MM.1S (cell line): ENCODE measurements around the gene USP9X.

ENCODE experiments used
- DNase-seq: peaks from one replicate; pipeline ENCODE4 v3.0.0-alpha.2; 2015
- H2AFZ ChIP-seq: fragments of 300-600 bp; sonication (generic); 2 replicates; pipeline ENCODE4 v1.6.0; 2016; ENCODE audit warnings: antibody characterized with exemption, low read length
- H3F3A ChIP-seq: fragments of 300-600 bp; sonication (generic); 2 replicates; pipeline ENCODE4 v1.6.1; 2016; ENCODE audit warnings: mild to moderate bottlenecking, antibody characterized with exemption, low read length, moderate library complexity, mixed read lengths; ENCODE audit not compliant: insufficient read depth
- H3K27ac ChIP-seq: fragments of 300-600 bp; sonication (generic); 2 replicates; pipeline ENCODE4 v1.5.1; 2016; ENCODE audit warnings: mild to moderate bottlenecking, low read length
- H3K27me3 ChIP-seq: fragments of 300-600 bp; sonication (generic); replicated peaks from 2 replicates; pipeline ENCODE4 v1.6.0; 2016; ENCODE audit warnings: low read length; ENCODE audit not compliant: insufficient read depth
- H3K36me3 ChIP-seq: fragments of 300-600 bp; sonication (generic); replicated peaks from 2 replicates; pipeline ENCODE4 v1.6.1; 2016; ENCODE audit warnings: mild to moderate bottlenecking, low read length, mixed read lengths; ENCODE audit not compliant: insufficient read depth
- H3K4me1 ChIP-seq: fragments of 300-600 bp; sonication (generic); 2 replicates; pipeline ENCODE4 v1.6.1; 2016; ENCODE audit warnings: low read length, mixed read lengths
- H3K4me2 ChIP-seq: fragments of 300-600 bp; sonication (generic); 2 replicates; pipeline ENCODE4 v1.6.0; 2016; ENCODE audit warnings: low read depth, low read length
- H3K4me3 ChIP-seq: fragments of 300-600 bp; sonication (generic); 2 replicates; pipeline ENCODE4 v1.5.1; 2016; ENCODE audit warnings: low read length, mixed read lengths
- H3K79me2 ChIP-seq: fragments of 300-600 bp; sonication (generic); 2 replicates; pipeline ENCODE4 v1.6.1; 2016; ENCODE audit warnings: mixed run types, low read length, mixed read lengths
- H3K9ac ChIP-seq: fragments of 300-600 bp; sonication (generic); 2 replicates; pipeline ENCODE4 v1.6.1; 2016; ENCODE audit warnings: low read length, mixed read lengths
- H3K9me2 ChIP-seq: fragments of 300-600 bp; sonication (generic); replicated peaks from 2 replicates; pipeline ENCODE4 v1.6.1; 2016; ENCODE audit warnings: mild to moderate bottlenecking, low read length, mixed read lengths; ENCODE audit not compliant: insufficient read depth
- H3K9me3 ChIP-seq: fragments of 300-600 bp; sonication (generic); replicated peaks from 2 replicates; pipeline ENCODE4 v1.6.1; 2016; ENCODE audit warnings: mild to moderate bottlenecking, low read length, mixed read lengths; ENCODE audit not compliant: insufficient read depth
- H4K20me1 ChIP-seq: fragments of 300-600 bp; sonication (generic); 2 replicates; pipeline ENCODE4 v1.6.1; 2016; ENCODE audit warnings: mild to moderate bottlenecking, low read length, moderate library complexity, mixed read lengths; ENCODE audit not compliant: insufficient read depth
- EZH2 ChIP-seq: fragments of 300-600 bp; sonication (generic); optimal IDR thresholded peaks from 2 replicates; pipeline ENCODE3; 2017; ENCODE audit warnings: low read depth, mild to moderate bottlenecking, antibody characterized with exemption, low read length, mixed read lengths
- EZH2phosphoT487 ChIP-seq: fragments of 300-600 bp; sonication (generic); IDR thresholded peaks from 2 replicates; pipeline ENCODE4 v1.6.1; 2018; ENCODE audit warnings: antibody characterized with exemption, low read length
- TF ChIP-seq, protein P1 (sequence below): fragments of 300-600 bp; sonication (generic); IDR thresholded peaks from 2 replicates; pipeline ENCODE4 v1.5.1; 2016; ENCODE audit warnings: antibody characterized with exemption, low read length, mixed read lengths

The USP9X gene

DNA sequence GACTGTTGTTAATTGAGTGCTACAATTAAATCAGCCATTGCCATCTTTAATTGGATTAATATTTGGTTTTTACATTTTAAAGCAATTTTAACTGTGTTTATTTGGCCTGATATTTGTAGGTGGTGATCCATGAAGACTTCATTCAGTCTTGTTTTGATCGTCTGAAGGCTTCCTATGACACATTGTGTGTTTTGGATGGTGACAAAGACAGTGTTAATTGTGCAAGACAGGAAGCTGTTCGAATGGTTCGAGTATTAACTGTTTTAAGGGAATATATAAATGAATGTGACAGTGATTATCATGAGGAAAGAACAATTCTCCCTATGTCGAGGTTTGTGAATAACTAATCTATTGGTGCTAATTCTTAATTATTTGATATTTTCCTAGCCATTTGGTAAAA, 82.6 kb downstream of the USP9X start:
- no peaks in the 10 kb centered on the region for H3F3A ChIP-seq
- no peaks in the 10 kb centered on the region for H3K9me3 ChIP-seq
- H3K4me3 ChIP-seq = no peak overlapping the region
- H3K4me1 ChIP-seq = no peaks in the 10 kb centered on the region
- no peak overlapping the region for H3K27ac ChIP-seq
- no peaks in the 10 kb centered on the region for H3K9me2 ChIP-seq
- no peaks in the 10 kb centered on the region for H3K27me3 ChIP-seq
- H4K20me1 ChIP-seq = no peaks in the 10 kb centered on the region
- no peak for DNase-seq
- peaks cover 4% of the 10 kb centered on the region; the same call in 1 of the 2 replicates for H3K36me3 ChIP-seq
- H3K9ac ChIP-seq = no peak overlapping the region
- H2AFZ ChIP-seq = no peak overlapping the region
- no peak overlapping the region for H3K4me2 ChIP-seq
- no peaks in the 10 kb centered on the region for H3K79me2 ChIP-seq
- TF ChIP-seq EZH2 = no peak
- no peak for TF ChIP-seq EZH2phosphoT487
- TF ChIP-seq, protein P1, sequence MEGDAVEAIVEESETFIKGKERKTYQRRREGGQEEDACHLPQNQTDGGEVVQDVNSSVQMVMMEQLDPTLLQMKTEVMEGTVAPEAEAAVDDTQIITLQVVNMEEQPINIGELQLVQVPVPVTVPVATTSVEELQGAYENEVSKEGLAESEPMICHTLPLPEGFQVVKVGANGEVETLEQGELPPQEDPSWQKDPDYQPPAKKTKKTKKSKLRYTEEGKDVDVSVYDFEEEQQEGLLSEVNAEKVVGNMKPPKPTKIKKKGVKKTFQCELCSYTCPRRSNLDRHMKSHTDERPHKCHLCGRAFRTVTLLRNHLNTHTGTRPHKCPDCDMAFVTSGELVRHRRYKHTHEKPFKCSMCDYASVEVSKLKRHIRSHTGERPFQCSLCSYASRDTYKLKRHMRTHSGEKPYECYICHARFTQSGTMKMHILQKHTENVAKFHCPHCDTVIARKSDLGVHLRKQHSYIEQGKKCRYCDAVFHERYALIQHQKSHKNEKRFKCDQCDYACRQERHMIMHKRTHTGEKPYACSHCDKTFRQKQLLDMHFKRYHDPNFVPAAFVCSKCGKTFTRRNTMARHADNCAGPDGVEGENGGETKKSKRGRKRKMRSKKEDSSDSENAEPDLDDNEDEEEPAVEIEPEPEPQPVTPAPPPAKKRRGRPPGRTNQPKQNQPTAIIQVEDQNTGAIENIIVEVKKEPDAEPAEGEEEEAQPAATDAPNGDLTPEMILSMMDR = no peak

DNA sequence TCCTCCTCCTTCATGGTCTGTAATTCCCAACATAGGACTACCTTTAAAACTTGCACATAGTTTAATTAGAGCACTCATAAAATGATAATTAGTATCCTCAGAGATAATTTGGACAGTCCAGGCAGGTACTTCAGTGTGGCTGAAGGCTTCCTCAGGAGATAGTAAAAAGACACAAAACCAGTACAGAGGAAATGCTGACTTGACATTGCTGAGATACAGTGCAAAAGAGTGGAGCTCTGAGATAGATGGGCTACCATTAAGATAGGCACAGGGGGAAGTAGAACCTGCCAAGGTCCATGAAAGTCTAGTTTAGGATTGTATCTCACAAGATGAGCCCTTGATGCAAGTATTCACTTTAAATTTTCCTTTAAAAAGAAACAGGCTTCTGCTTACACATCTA, 91.0 kb downstream of the USP9X start:
- no peaks in the 10 kb centered on the region for H3K27me3 ChIP-seq
- H3K9ac ChIP-seq = no peak overlapping the region
- no peak overlapping the region for H2AFZ ChIP-seq
- H3K36me3 ChIP-seq = no peaks in the 10 kb centered on the region; the same call in 1 of the 2 replicates
- no peaks in the 10 kb centered on the region for H4K20me1 ChIP-seq
- no peaks in the 10 kb centered on the region for H3K9me3 ChIP-seq
- no peaks in the 10 kb centered on the region for H3K79me2 ChIP-seq
- no peaks in the 10 kb centered on the region for H3K9me2 ChIP-seq
- no peak overlapping the region for H3K4me2 ChIP-seq
- TF ChIP-seq, protein P1 = no peak
- TF ChIP-seq EZH2 = no peak
- no peak for TF ChIP-seq EZH2phosphoT487
- DNase-seq = no peak
- H3K27ac ChIP-seq = no peak overlapping the region
- H3K4me1 ChIP-seq = peaks cover 13% of the 10 kb centered on the region
- peaks cover 5% of the 10 kb centered on the region; the same call in 1 of the 2 replicates for H3F3A ChIP-seq
- H3K4me3 ChIP-seq = no peak overlapping the region

DNA sequence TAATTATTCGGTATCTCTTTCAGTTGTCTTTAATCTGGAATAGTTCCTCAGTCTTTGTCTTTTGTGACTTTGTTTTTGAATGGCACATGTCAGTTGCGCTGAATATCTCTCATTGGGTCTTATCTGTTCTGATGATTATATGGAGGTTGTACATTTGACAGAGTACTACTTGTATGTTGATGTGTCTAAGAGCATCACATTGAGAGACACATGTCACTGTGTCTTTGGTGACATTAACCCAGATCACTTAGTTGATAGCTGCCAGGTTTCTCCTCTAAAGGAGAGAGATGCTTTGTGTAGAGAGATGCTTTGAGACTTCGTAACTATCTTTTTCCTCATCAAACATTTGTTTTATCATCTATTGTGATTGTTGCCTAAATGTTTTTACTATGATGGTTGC, 92.1 kb downstream of the USP9X start:
- Histone ChIP-seq H3K4me1 (peaks cover 13% of the 10 kb centered on the region), H3K9me2 (no peaks in the 10 kb centered on the region), H3K79me2 (peaks cover 8% of the 10 kb centered on the region), H3K9me3 (no peaks in the 10 kb centered on the region), H3K4me2 (no peak overlapping the region), H2AFZ (no peak overlapping the region), H3K27ac (no peak overlapping the region), H3F3A (peaks cover 5% of the 10 kb centered on the region; the same call in 1 of the 2 replicates), H4K20me1 (no peaks in the 10 kb centered on the region), H3K27me3 (no peaks in the 10 kb centered on the region), H3K4me3 (no peak overlapping the region), H3K9ac (no peak overlapping the region), H3K36me3 (no peaks in the 10 kb centered on the region)
- DNase-seq = no peak
- TF ChIP-seq, protein P1 = no peak
- TF ChIP-seq EZH2phosphoT487 = no peak
- no peak for TF ChIP-seq EZH2
